Measurements from ENCODE around the gene MLLT11.

MLLT11 gene

GRCh38 chr1:151036356-151036755 lies 23.8 kb upstream of the MLLT11 start, which contains the start of gene BNIPL:
BNIPL (plus strand) TSS chr1:151036586; CDS start chr1:151036726, 140 bp downstream.
- no peak within 1 kb of the TSS for H4K8ac ChIP-seq (ENCODE audit: low read depth, low read length)
- no peak within 1 kb of the TSS for H3K9ac ChIP-seq (ENCODE audit: low read length)
- no peak within 1 kb of the TSS for H4K91ac ChIP-seq (ENCODE audit: low read depth, low read length)
- H3K4me1 ChIP-seq (ENCODE audit: control insufficient read depth in 1 of 2, insufficient read depth in 2 of 2, low read length in 2 of 2): peaks cover 0 to 3% of the 10 kb centered on the region in 2 experiments
- no peak within 1 kb of the TSS for H2BK5ac ChIP-seq (ENCODE audit: low read depth, low read length, poor library complexity)
- H3K18ac ChIP-seq (ENCODE audit: low read length): no peak within 1 kb of the TSS
- H3K9me3 ChIP-seq (ENCODE audit: insufficient read depth, low read depth, low read length): no peaks in the 10 kb centered on the region
- H3K23ac ChIP-seq (ENCODE audit: low read length): no peak within 1 kb of the TSS
- H3K4me2 ChIP-seq (ENCODE audit: low read length): no peak within 1 kb of the TSS
- no peak within 1 kb of the TSS for H2BK12ac ChIP-seq (ENCODE audit: low read length)
- H3K14ac ChIP-seq (ENCODE audit: low read length): no peak within 1 kb of the TSS
- WGBS (ENCODE audit: extremely low coverage, insufficient coverage, insufficient read length): no CpG with 5 or more reads among the region's 2 CpGs
- H3K27me3 ChIP-seq (ENCODE audit: insufficient read depth, low read length): no peaks in the 10 kb centered on the region
- no peak within 1 kb of the TSS for H3K4ac ChIP-seq (ENCODE audit: low read depth, low read length)
- no peak within 1 kb of the TSS for H2AFZ ChIP-seq (ENCODE audit: insufficient read depth, low read length, poor library complexity)
- DNase-seq: no peak
- no peaks in the 10 kb centered on the region for H3K79me1 ChIP-seq (ENCODE audit: low read length)
- H3K36me3 ChIP-seq (ENCODE audit: control insufficient read depth in 1 of 2, insufficient read depth in 2 of 2, low read length in 2 of 2): peaks cover 6 to 9% of the 10 kb centered on the region in 2 experiments
- no peak within 1 kb of the TSS for H2AK5ac ChIP-seq (ENCODE audit: low read length)
- no peak within 1 kb of the TSS for H3K4me3 ChIP-seq (ENCODE audit: low read depth, low read length)
- no peak within 1 kb of the TSS for H3K27ac ChIP-seq (ENCODE audit: low read depth, low read length)
- no peak within 1 kb of the TSS for H2BK120ac ChIP-seq (ENCODE audit: insufficient read depth, low read length, poor library complexity)
- H3K79me2 ChIP-seq (ENCODE audit: control insufficient read depth, insufficient read depth, low read length, poor library complexity): no peaks in the 10 kb centered on the region
- H4K12ac ChIP-seq (ENCODE audit: low read depth, low read length): no peak within 1 kb of the TSS

GRCh38 chr1:151037032-151037431 lies 23.2 kb upstream of the MLLT11 start:
- no peak overlapping the region for H3K23ac ChIP-seq (ENCODE audit: low read length)
- no peaks in the 10 kb centered on the region for H3K79me2 ChIP-seq (ENCODE audit: control insufficient read depth, insufficient read depth, low read length, poor library complexity)
- H4K91ac ChIP-seq (ENCODE audit: low read depth, low read length): no peak overlapping the region
- H3K4me3 ChIP-seq (ENCODE audit: low read depth, low read length): no peak overlapping the region
- no peak overlapping the region for H4K12ac ChIP-seq (ENCODE audit: low read depth, low read length)
- no CpG with 5 or more reads among the region's 6 CpGs for WGBS (ENCODE audit: extremely low coverage, insufficient coverage, insufficient read length)
- peaks cover 6 to 7% of the 10 kb centered on the region in 2 experiments for H3K36me3 ChIP-seq (ENCODE audit: control insufficient read depth in 1 of 2, insufficient read depth in 2 of 2, low read length in 2 of 2)
- no peak overlapping the region for H2BK120ac ChIP-seq (ENCODE audit: insufficient read depth, low read length, poor library complexity)
- DNase-seq: no peak
- no peak overlapping the region for H2AK5ac ChIP-seq (ENCODE audit: low read length)
- H3K18ac ChIP-seq (ENCODE audit: low read length): no peak overlapping the region
- no peaks in the 10 kb centered on the region for H3K27me3 ChIP-seq (ENCODE audit: insufficient read depth, low read length)
- H3K9me3 ChIP-seq (ENCODE audit: insufficient read depth, low read depth, low read length): no peaks in the 10 kb centered on the region
- H3K79me1 ChIP-seq (ENCODE audit: low read length): no peaks in the 10 kb centered on the region
- no peak overlapping the region for H2AFZ ChIP-seq (ENCODE audit: insufficient read depth, low read length, poor library complexity)
- H3K4me1 ChIP-seq (ENCODE audit: control insufficient read depth in 1 of 2, insufficient read depth in 2 of 2, low read length in 2 of 2): peaks cover 0 to 3% of the 10 kb centered on the region in 2 experiments
- H2BK5ac ChIP-seq (ENCODE audit: low read depth, low read length, poor library complexity): no peak overlapping the region
- H3K14ac ChIP-seq (ENCODE audit: low read length): no peak overlapping the region
- no peak overlapping the region for H2BK12ac ChIP-seq (ENCODE audit: low read length)
- no peak overlapping the region for H3K27ac ChIP-seq (ENCODE audit: low read depth, low read length)
- H3K4me2 ChIP-seq (ENCODE audit: low read length): no peak overlapping the region
- no peak overlapping the region for H3K4ac ChIP-seq (ENCODE audit: low read depth, low read length)
- no peak overlapping the region for H3K9ac ChIP-seq (ENCODE audit: low read length)
- no peak overlapping the region for H4K8ac ChIP-seq (ENCODE audit: low read depth, low read length)

- Histone ChIP-seq H3K79me1 (ENCODE audit: low read length) (no peaks in the 10 kb centered on the region), H2BK5ac (ENCODE audit: low read depth, low read length, poor library complexity) (no peak overlapping the region), H2AFZ (ENCODE audit: insufficient read depth, low read length, poor library complexity) (no peak overlapping the region), H3K4me3 (ENCODE audit: low read depth, low read length) (no peak overlapping the region), H4K91ac (ENCODE audit: low read depth, low read length) (no peak overlapping the region), H3K36me3 (ENCODE audit: control insufficient read depth in 1 of 2, insufficient read depth in 2 of 2, low read length in 2 of 2) (no peaks in the 10 kb centered on the region), H3K4me1 (ENCODE audit: control insufficient read depth in 1 of 2, insufficient read depth in 2 of 2, low read length in 2 of 2) (peaks cover 0 to 3% of the 10 kb centered on the region in 2 experiments), H3K27me3 (ENCODE audit: insufficient read depth, low read length) (no peaks in the 10 kb centered on the region), H3K18ac (ENCODE audit: low read length) (no peak overlapping the region), H2BK12ac (ENCODE audit: low read length) (no peak overlapping the region), H3K9ac (ENCODE audit: low read length) (no peak overlapping the region), H2AK5ac (ENCODE audit: low read length) (no peak overlapping the region), H4K12ac (ENCODE audit: low read depth, low read length) (no peak overlapping the region), H3K23ac (ENCODE audit: low read length) (no peak overlapping the region), H4K8ac (ENCODE audit: low read depth, low read length) (no peak overlapping the region), H3K4me2 (ENCODE audit: low read length) (no peak overlapping the region), H3K27ac (ENCODE audit: low read depth, low read length) (no peak overlapping the region), H3K79me2 (ENCODE audit: control insufficient read depth, insufficient read depth, low read length, poor library complexity) (no peaks in the 10 kb centered on the region), H3K14ac (ENCODE audit: low read length) (no peak overlapping the region), H3K9me3 (ENCODE audit: insufficient read depth, low read depth, low read length) (peaks cover 2% of the 10 kb centered on the region), H3K4ac (ENCODE audit: low read depth, low read length) (no peak overlapping the region), H2BK120ac (ENCODE audit: insufficient read depth, low read length, poor library complexity) (no peak overlapping the region)
- DNase-seq: no peak
- no CpG with 5 or more reads among the region's 3 CpGs for WGBS (ENCODE audit: extremely low coverage, insufficient coverage, insufficient read length)
Measured at GRCh38 chr1:151039521-151039920, 20.7 kb upstream of the MLLT11 start.

- Histone ChIP-seq H3K4me3 (ENCODE audit: low read depth, low read length) (no peak overlapping the region), H3K27ac (ENCODE audit: low read depth, low read length) (no peak overlapping the region), H3K4ac (ENCODE audit: low read depth, low read length) (no peak overlapping the region), H3K27me3 (ENCODE audit: insufficient read depth, low read length) (no peaks in the 10 kb centered on the region), H3K14ac (ENCODE audit: low read length) (no peak overlapping the region), H3K79me1 (ENCODE audit: low read length) (peaks cover 6% of the 10 kb centered on the region), H3K9ac (ENCODE audit: low read length) (no peak overlapping the region), H3K79me2 (ENCODE audit: control insufficient read depth, insufficient read depth, low read length, poor library complexity) (peaks cover 5% of the 10 kb centered on the region), H2BK5ac (ENCODE audit: low read depth, low read length, poor library complexity) (no peak overlapping the region), H3K36me3 (ENCODE audit: control insufficient read depth in 1 of 2, insufficient read depth in 2 of 2, low read length in 2 of 2) (no peaks in the 10 kb centered on the region), H2BK12ac (ENCODE audit: low read length) (no peak overlapping the region), H3K18ac (ENCODE audit: low read length) (no peak overlapping the region), H4K12ac (ENCODE audit: low read depth, low read length) (no peak overlapping the region), H2BK120ac (ENCODE audit: insufficient read depth, low read length, poor library complexity) (no peak overlapping the region), H2AK5ac (ENCODE audit: low read length) (no peak overlapping the region), H3K9me3 (ENCODE audit: insufficient read depth, low read depth, low read length) (peaks cover 2% of the 10 kb centered on the region), H3K4me2 (ENCODE audit: low read length) (no peak overlapping the region), H4K91ac (ENCODE audit: low read depth, low read length) (no peak overlapping the region), H3K23ac (ENCODE audit: low read length) (no peak overlapping the region), H4K8ac (ENCODE audit: low read depth, low read length) (no peak overlapping the region), H3K4me1 (ENCODE audit: control insufficient read depth in 1 of 2, insufficient read depth in 2 of 2, low read length in 2 of 2) (peaks cover 0 to under 1% of the 10 kb centered on the region in 2 experiments), H2AFZ (ENCODE audit: insufficient read depth, low read length, poor library complexity) (no peak overlapping the region)
- no CpG with 5 or more reads among the region's 1 CpG for WGBS (ENCODE audit: extremely low coverage, insufficient coverage, insufficient read length)
- no peak for DNase-seq
Measured at GRCh38 chr1:151043163-151043562, 17.0 kb upstream of the MLLT11 start.
